OCI-LY1 (cell line): ENCODE results near the gene BOC.

ENCODE experiments used
- H2AFZ ChIP-seq: fragments of 200-600 bp; sonication (generic), shearing (Covaris generic); 2 replicates; pipeline ENCODE4 v1.6.0; 2014; ENCODE audit warnings: antibody characterized with exemption, mild to moderate bottlenecking, low read length
- H3F3A ChIP-seq: fragments of 200-600 bp; sonication (generic), shearing (Covaris generic); 2 replicates; pipeline ENCODE4 v1.6.0; 2014; ENCODE audit warnings: mild to moderate bottlenecking, antibody characterized with exemption, low read length, moderate library complexity; ENCODE audit not compliant: insufficient read depth
- H3K27ac ChIP-seq: fragments of 200-600 bp; sonication (generic); 2 replicates; pipeline ENCODE4 v1.5.1; 2014; ENCODE audit warnings: low read length, mixed run types, mild to moderate bottlenecking, low read depth; ENCODE audit not compliant: poor library complexity, severe bottlenecking
- H3K27me3 ChIP-seq: fragments of 200-600 bp; sonication (generic); 2 replicates; pipeline ENCODE4 v1.6.0; 2014; ENCODE audit warnings: antibody characterized with exemption, mild to moderate bottlenecking, low read length, moderate library complexity; ENCODE audit not compliant: insufficient read depth
- H3K36me3 ChIP-seq: fragments of 200-600 bp; sonication (generic); 2 replicates; pipeline ENCODE4 v1.6.1; 2014; ENCODE audit warnings: mild to moderate bottlenecking, antibody characterized with exemption, low read length, moderate library complexity, mixed read lengths; ENCODE audit not compliant: insufficient read depth
- H3K4me1 ChIP-seq: fragments of 200-600 bp; sonication (generic); 2 replicates; pipeline ENCODE4 v1.5.1; 2014; ENCODE audit warnings: mild to moderate bottlenecking, low read length, moderate library complexity; ENCODE audit not compliant: insufficient read depth, severe bottlenecking
- H3K4me2 ChIP-seq: fragments of 200-600 bp; sonication (generic), shearing (Covaris generic); 2 replicates; pipeline ENCODE4 v1.6.1; 2014; ENCODE audit warnings: low read length
- H3K4me3 ChIP-seq: fragments of 200-600 bp; sonication (generic); 2 replicates; pipeline ENCODE4 v1.5.1; 2014; ENCODE audit warnings: low read length, low read depth, mild to moderate bottlenecking, mixed read lengths; ENCODE audit not compliant: poor library complexity, severe bottlenecking
- H3K79me2 ChIP-seq: fragments of 200-600 bp; shearing (Covaris generic); 2 replicates; pipeline ENCODE4 v1.6.1; 2016; ENCODE audit warnings: mixed run types, low read length, mixed read lengths; ENCODE audit not compliant: insufficient read depth
- H3K9ac ChIP-seq: fragments of 200-600 bp; sonication (generic), shearing (Covaris generic); 2 replicates; pipeline ENCODE4 v1.6.1; 2014; ENCODE audit warnings: mild to moderate bottlenecking, low read length, mixed read lengths
- H3K9me2 ChIP-seq: fragments of 200-600 bp; sonication (generic), shearing (Covaris generic); 2 replicates; pipeline ENCODE4 v1.6.1; 2014; ENCODE audit warnings: low read depth, mild to moderate bottlenecking, low read length, mixed read lengths
- H3K9me3 ChIP-seq: fragments of 200-600 bp; shearing (Covaris generic); 2 replicates; pipeline ENCODE4 v1.6.1; 2014; ENCODE audit warnings: low read length, mixed read lengths
- H4K20me1 ChIP-seq: fragments of 200-600 bp; sonication (generic), shearing (Covaris generic); 2 replicates; pipeline ENCODE4 v1.6.0; 2016; ENCODE audit warnings: mild to moderate bottlenecking, low read length; ENCODE audit not compliant: insufficient read depth
- CTCF ChIP-seq: fragments of 200-600 bp; sonication (generic), shearing (Covaris generic); IDR thresholded peaks from 2 replicates; pipeline ENCODE4 v1.5.1; 2017; ENCODE audit warnings: mild to moderate bottlenecking, antibody characterized with exemption, low read length, moderate library complexity, mixed read lengths
- EZH2 ChIP-seq: fragments of 200-600 bp; sonication (generic), shearing (Covaris generic); IDR thresholded peaks from 2 replicates; pipeline ENCODE4 v1.8.0; 2017; ENCODE audit warnings: borderline replicate concordance, mixed run types, mild to moderate bottlenecking, antibody characterized with exemption, low read length, moderate library complexity, mixed read lengths

Gene BOC

GRCh38 chr3:113193719-113194118 lies 17.6 kb upstream of the BOC start:
- H4K20me1 ChIP-seq = no peaks in the 10 kb centered on the region
- H3K9me2 ChIP-seq = no peaks in the 10 kb centered on the region
- H3K27ac ChIP-seq = no peak overlapping the region
- H2AFZ ChIP-seq = no peak overlapping the region
- H3K36me3 ChIP-seq = no peaks in the 10 kb centered on the region
- no peak overlapping the region for H3K4me2 ChIP-seq
- H3K4me3 ChIP-seq = no peak overlapping the region
- H3K4me1 ChIP-seq = no peaks in the 10 kb centered on the region
- no peaks in the 10 kb centered on the region for H3F3A ChIP-seq
- TF ChIP-seq CTCF (no peak), EZH2 (no peak)
- no peaks in the 10 kb centered on the region for H3K27me3 ChIP-seq
- H3K9me3 ChIP-seq = no peaks in the 10 kb centered on the region
- no peaks in the 10 kb centered on the region for H3K79me2 ChIP-seq
- H3K9ac ChIP-seq = no peak overlapping the region

GRCh38 chr3:113194823-113195401 lies 16.4 kb upstream of the BOC start:
- no peak for TF ChIP-seq CTCF
- no peak for TF ChIP-seq EZH2

GRCh38 chr3:113200351-113200750 lies 11.0 kb upstream of the BOC start:
- Histone ChIP-seq H3K4me2 (no peak overlapping the region), H3K79me2 (no peaks in the 10 kb centered on the region), H3K9me2 (no peaks in the 10 kb centered on the region), H3K27me3 (no peaks in the 10 kb centered on the region), H3K27ac (no peak overlapping the region), H3K4me1 (no peaks in the 10 kb centered on the region), H3K9me3 (no peaks in the 10 kb centered on the region), H2AFZ (no peak overlapping the region), H3K4me3 (no peak overlapping the region), H3K36me3 (no peaks in the 10 kb centered on the region), H3K9ac (no peak overlapping the region), H3F3A (no peaks in the 10 kb centered on the region), H4K20me1 (no peaks in the 10 kb centered on the region)
- TF ChIP-seq CTCF (no peak), EZH2 (no peak)

More at GRCh38 chr3:113194823-113195401, 16.4 kb upstream of the BOC start:
- no peaks in the 10 kb centered on the region for H4K20me1 ChIP-seq
- H3K27me3 ChIP-seq = no peaks in the 10 kb centered on the region
- no peaks in the 10 kb centered on the region for H3K9me3 ChIP-seq
- no peaks in the 10 kb centered on the region for H3K9me2 ChIP-seq
- no peaks in the 10 kb centered on the region for H3F3A ChIP-seq
- H3K79me2 ChIP-seq = no peaks in the 10 kb centered on the region
- no peak overlapping the region for H2AFZ ChIP-seq
- H3K36me3 ChIP-seq = no peaks in the 10 kb centered on the region
- no peak overlapping the region for H3K4me2 ChIP-seq
- no peaks in the 10 kb centered on the region for H3K4me1 ChIP-seq
- H3K9ac ChIP-seq = no peak overlapping the region
- no peak overlapping the region for H3K4me3 ChIP-seq
- no peak overlapping the region for H3K27ac ChIP-seq
